ENCODE measurements around the gene CPS1. TPM values are rescaled to one million over a fixed set of nuclear protein-coding genes. Genes with fewer than 3 reads are reported as not detected.

CPS1 gene
- total RNA-seq, 6 experiments from 2014 or later, result 1,066 to 2,150 (median 1,343) TPM

DNA sequence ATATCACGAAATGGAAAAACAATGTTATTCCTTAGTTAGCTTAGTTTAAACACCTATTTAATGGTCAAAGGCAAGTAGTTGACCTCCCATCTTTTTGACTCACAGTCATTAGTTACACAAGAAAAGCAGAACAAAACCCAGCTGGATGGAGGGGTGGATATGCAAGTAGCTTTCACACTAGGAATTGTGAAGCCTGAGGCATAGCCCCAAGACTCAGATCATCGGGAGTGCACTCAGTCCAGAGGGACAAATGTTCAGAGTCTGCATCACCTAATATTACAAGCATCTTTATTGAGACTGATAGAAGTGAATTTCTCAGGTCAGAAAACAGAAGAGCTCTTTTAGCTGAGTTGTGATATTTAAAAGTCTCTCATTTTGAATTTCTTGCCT is 15.5 kb upstream of the CPS1 start:
- DNase-seq, result no peak
- Histone ChIP-seq H3K36me3 (no peaks in the 10 kb centered on the region), H3K4me3 (peak overlapping the region in 2 of 3 donors; percentile 16 to 29), H3K27me3 (no peaks in the 10 kb centered on the region), H3K4me1 (peaks cover 0 to 40% (median 15%) of the 10 kb centered on the region in 4 donors), H3K9me3 (no peaks in the 10 kb centered on the region), H3K27ac (peak overlapping the region; percentile 3 to 94 (median 90))
- intact Hi-C loops (cut with DNase I), result no loop called here
- peak; percentile 33 to 59 (median 49) for ATAC-seq
- WGBS (ENCODE audit: insufficient coverage, low coverage, low lambda C conversion rate, missing lambda C conversion rate), result 38% methylated on average over 2 of the region's 2 CpGs
- no peak for TF ChIP-seq POLR2A (IDR thresholded peaks at IDR 0.05)
- TF ChIP-seq, protein P1, sequence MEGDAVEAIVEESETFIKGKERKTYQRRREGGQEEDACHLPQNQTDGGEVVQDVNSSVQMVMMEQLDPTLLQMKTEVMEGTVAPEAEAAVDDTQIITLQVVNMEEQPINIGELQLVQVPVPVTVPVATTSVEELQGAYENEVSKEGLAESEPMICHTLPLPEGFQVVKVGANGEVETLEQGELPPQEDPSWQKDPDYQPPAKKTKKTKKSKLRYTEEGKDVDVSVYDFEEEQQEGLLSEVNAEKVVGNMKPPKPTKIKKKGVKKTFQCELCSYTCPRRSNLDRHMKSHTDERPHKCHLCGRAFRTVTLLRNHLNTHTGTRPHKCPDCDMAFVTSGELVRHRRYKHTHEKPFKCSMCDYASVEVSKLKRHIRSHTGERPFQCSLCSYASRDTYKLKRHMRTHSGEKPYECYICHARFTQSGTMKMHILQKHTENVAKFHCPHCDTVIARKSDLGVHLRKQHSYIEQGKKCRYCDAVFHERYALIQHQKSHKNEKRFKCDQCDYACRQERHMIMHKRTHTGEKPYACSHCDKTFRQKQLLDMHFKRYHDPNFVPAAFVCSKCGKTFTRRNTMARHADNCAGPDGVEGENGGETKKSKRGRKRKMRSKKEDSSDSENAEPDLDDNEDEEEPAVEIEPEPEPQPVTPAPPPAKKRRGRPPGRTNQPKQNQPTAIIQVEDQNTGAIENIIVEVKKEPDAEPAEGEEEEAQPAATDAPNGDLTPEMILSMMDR (IDR thresholded peaks at IDR 0.05), result no peak

DNA sequence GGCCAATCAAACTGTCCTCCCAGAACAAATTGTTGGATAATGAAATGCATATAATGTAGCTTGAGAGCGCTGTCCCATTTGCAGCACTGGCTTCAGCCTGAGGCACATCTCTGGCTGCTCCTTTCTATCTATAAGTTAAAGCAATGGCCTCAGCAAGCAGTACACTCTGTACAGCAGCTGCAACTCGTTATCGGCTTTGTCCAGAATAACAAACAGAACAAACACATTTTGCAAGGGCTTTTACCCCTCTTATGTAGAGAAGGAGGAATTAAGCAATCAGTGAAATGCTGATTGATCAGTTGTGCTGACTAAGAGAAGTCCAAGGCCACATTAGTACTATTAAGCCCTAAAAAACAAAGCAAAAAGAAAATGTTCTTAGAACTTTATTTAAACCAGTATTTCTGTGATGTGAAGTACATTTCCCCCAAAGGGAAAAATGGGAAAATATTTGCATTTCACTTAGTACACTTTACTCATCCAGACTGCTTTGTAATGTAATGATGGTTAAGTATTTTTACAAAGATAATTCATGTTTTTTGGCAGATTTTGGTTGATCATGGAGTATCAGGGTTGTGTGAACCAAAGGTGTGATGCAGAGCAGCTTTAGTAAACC is 15.0 kb upstream of the CPS1 start:
- peaks cover 0 to 40% (median 17%) of the 10 kb centered on the region in 4 donors for H3K4me1 ChIP-seq
- WGBS (ENCODE audit: insufficient coverage, low coverage, low lambda C conversion rate, missing lambda C conversion rate), result 20% methylated on average over 3 of the region's 3 CpGs
- H3K9me3 ChIP-seq, result no peaks in the 10 kb centered on the region
- DNase-seq, result peak in 1 of 3 donors; percentile 76
- no peaks in the 10 kb centered on the region for H3K36me3 ChIP-seq
- intact Hi-C loops (cut with DNase I), result no loop called here
- peak overlapping the region; percentile 3 to 94 (median 90) for H3K27ac ChIP-seq
- H3K27me3 ChIP-seq, result no peaks in the 10 kb centered on the region
- peak; percentile 76 to 91 (median 86) for ATAC-seq
- peak; percentile 12 for TF ChIP-seq POLR2A (IDR thresholded peaks at IDR 0.05)
- TF ChIP-seq, protein P1 (IDR thresholded peaks at IDR 0.05), result no peak
- H3K4me3 ChIP-seq, result peak overlapping the region in 2 of 3 donors; percentile 16 to 29

DNA sequence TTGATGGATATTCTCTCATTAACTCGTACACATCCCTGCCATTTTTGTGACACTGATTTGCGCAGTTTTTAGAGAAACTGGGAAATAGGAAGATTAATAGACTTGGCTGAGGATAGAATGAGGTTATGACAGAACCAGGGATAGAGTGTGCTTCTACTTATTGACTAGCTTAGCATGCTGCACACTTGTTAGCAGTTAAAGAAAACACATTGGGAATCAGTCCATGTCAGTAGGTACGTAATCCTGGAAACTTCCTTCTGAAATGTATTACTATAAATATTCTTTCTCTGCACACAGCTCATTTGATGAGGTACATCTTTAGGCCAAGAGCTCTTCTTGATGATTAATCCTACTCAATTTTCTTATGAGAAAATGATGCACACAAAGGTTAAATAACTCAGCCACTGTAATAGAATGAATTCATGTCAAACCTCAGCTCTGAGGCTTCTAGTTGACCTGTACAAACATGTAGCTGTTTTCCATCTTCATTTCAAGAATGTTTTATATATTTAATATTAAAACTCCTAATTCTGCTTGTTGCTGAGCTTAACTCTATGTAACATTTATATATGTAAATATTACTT is 12.3 kb upstream of the CPS1 start:
- DNase-seq (no peak), ATAC-seq (no peak)
- Histone ChIP-seq H3K4me1 (peaks cover 0 to 43% (median 10%) of the 10 kb centered on the region in 4 donors), H3K4me3 (no peak overlapping the region), H3K27ac (no peak overlapping the region), H3K36me3 (no peaks in the 10 kb centered on the region), H3K9me3 (no peaks in the 10 kb centered on the region), H3K27me3 (no peaks in the 10 kb centered on the region)
- intact Hi-C loops (cut with DNase I), result no loop called here
- TF ChIP-seq POLR2A (IDR thresholded peaks at IDR 0.05), result no peak
- TF ChIP-seq, protein P1 (IDR thresholded peaks at IDR 0.05), result no peak
- WGBS (ENCODE audit: insufficient coverage, low coverage, low lambda C conversion rate, missing lambda C conversion rate), result 94% methylated on average over 3 of the region's 3 CpGs

DNA sequence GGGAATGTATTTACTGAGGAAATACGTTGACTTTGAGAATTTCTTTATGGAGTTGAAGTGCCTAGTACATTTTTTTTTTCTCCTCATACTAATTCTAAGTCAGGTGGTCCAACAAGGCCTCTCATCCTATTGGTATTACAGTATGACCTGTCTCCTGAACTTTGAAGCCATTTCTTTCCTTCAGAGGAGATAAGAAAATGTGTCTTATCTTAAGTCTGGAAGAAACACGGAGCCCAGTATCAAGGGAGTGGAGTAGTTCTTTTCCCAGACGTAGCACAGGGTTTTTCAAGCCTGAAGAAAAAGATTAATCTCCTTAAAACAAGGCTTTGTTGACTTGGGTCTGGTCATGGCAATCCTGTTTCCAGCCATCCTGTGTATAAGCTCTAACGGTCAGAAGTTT is 11.6 kb upstream of the CPS1 start:
- TF ChIP-seq POLR2A (IDR thresholded peaks at IDR 0.05), result no peak
- TF ChIP-seq, protein P1 (IDR thresholded peaks at IDR 0.05), result no peak
- no peak for DNase-seq
- no peaks in the 10 kb centered on the region for H3K27me3 ChIP-seq
- intact Hi-C loops (cut with DNase I), result no loop called here
- 58% methylated on average over 4 of the region's 4 CpGs for WGBS (ENCODE audit: insufficient coverage, low coverage, low lambda C conversion rate, missing lambda C conversion rate)
- H3K4me3 ChIP-seq, result no peak overlapping the region
- no peak for ATAC-seq
- H3K36me3 ChIP-seq, result no peaks in the 10 kb centered on the region
- H3K9me3 ChIP-seq, result no peaks in the 10 kb centered on the region
- peaks cover 0 to 42% (median 10%) of the 10 kb centered on the region in 4 donors for H3K4me1 ChIP-seq
- H3K27ac ChIP-seq, result no peak overlapping the region
